Rectal smooth muscle tissue (tissue), 1 donor: ENCODE data around the gene CCDC40.
"Not testable (repeated sequence)": the region's sequence is repeated elsewhere in the genome, so short reads cannot be mapped to it uniquely, and the experiment has no call there.

Experiments
- H3K27ac ChIP-seq: one replicate; pipeline ENCODE4 v1.7.0; 2013; ENCODE audit warnings: low read depth, low read length, inconsistent platforms
- H3K27me3 ChIP-seq: one replicate; pipeline ENCODE4 v1.7.0; 2013; ENCODE audit warnings: low read length; ENCODE audit not compliant: control insufficient read depth, insufficient read depth
- H3K36me3 ChIP-seq: one replicate; pipeline ENCODE4 v1.7.0; 2013; ENCODE audit warnings: low read length; ENCODE audit not compliant: control insufficient read depth, insufficient read depth
- H3K4me1 ChIP-seq: one replicate; pipeline ENCODE4 v1.7.0; 2013; ENCODE audit warnings: low read length; ENCODE audit not compliant: control insufficient read depth, insufficient read depth
- H3K4me3 ChIP-seq: one replicate; pipeline ENCODE4 v1.7.0; 2013; ENCODE audit warnings: low read length
- H3K9ac ChIP-seq: one replicate; pipeline ENCODE4 v1.7.0; 2013; ENCODE audit warnings: low read length

Gene CCDC40

DNA sequence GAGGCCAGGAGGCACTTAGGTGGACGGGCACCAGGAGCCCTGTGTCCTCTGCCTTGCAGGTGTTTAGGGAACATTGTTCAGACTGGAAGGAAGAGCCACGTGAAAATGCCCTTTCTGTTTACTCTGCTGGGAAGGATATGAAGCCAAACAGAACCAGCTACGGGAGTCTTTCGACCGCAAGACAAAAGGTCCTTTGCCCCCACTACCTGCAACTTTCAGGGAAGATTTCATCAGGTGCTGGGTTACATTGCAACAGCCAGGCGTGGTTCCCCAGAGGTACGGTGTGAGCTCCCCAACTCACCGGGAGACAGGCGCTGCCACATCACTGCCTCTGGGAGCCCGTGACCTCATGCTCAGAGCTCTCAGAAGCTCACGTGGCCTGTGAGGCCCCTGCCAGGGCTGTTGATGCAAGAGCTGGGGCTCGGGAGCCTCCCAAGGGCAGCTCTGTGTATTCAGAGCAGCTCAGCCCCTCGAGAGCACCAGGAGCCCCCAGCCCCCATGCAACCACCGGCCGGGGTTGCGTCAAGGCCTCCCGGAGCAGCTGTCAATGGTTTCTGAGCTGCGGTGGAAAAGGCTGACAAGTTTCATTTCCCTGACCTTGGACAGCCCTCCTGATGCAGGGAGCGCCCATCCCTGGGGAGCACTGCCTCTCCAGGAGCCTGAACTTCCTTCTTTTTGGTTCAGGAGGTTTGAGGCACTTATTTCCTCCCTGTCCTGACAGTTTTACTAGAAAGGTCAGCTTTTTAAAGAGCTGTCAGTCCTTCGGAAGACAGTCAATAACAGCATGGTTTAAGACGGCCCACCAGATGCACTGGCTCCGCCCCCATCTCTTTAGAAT, 42.8 kb upstream of the CCDC40 start:
- peaks cover 16% of the 10 kb centered on the region for H3K4me1 ChIP-seq
- no peak overlapping the region for H3K27ac ChIP-seq
- H3K9ac ChIP-seq, result no peak overlapping the region

DNA sequence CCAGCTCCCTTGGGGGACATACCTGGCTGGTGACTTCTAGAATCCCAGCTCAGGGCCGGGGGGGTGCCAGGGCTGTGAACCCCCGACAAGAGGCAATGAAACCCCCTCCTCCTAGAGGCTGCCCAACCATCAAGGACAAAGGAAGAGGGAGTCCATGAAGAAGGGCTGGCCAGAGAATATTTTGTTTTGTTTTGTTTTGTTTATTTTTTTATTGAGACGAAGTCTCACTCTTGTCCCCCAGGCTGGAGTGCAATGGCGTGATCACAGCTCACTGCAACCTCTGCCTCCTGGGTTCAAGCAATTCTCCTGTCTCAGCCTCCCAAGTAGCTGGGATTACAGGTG, 42.2 kb upstream of the CCDC40 start:
- H3K9ac ChIP-seq, H3K27me3 ChIP-seq, H3K4me3 ChIP-seq, H3K27ac ChIP-seq, H3K36me3 ChIP-seq: not testable (repeated sequence)
- peaks cover 16% of the 10 kb centered on the region for H3K4me1 ChIP-seq

More for the DNA sequence above, 42.8 kb upstream of the CCDC40 start:
- no peaks in the 10 kb centered on the region for H3K27me3 ChIP-seq
- H3K4me3 ChIP-seq, result peak overlapping the region; percentile 15
- H3K36me3 ChIP-seq, result no peaks in the 10 kb centered on the region

DNA sequence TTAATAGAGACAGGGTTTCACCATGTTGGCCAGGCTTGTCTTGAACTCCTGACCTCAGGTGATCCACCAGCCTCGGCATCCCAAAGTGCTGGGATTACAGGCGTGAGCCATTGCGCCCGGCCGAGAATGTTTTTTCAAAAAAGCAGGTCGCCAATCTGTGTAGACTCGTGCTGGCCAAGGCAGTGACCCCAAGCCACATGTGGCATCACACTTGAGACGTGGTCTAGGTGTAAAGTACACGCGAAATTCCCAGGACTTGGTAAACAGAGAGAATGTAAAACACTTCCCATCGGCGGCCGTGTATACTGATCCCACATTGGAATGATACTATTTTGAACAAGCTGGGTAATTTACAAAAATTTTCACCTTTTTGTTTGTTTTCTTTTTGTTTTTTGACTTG, 41.8 kb upstream of the CCDC40 start:
- Histone ChIP-seq H3K36me3 (no peaks in the 10 kb centered on the region), H3K4me1 (peaks cover 16% of the 10 kb centered on the region), H3K27me3 (no peaks in the 10 kb centered on the region), H3K27ac (no peak overlapping the region), H3K9ac (no peak overlapping the region), H3K4me3 (no peak overlapping the region)

DNA sequence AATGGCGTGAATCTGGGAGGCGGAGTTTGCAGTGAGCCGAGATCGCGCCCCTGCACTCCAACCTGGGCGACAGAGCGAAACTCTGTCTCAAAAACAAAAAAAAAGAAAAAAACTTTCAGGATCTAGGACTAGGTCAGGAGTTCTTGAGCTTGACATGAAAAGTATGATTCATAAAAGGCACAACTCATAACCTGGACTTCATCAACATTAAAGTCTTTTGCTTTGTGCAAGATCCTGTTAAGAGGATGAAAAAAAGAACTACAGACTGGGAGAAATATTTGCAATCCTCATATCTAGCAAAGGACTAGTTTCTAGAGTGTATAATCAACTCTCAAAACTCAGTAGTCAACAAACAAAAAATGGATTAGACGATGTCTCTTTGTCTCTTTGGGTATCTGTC, 40.7 kb upstream of the CCDC40 start:
- Histone ChIP-seq H3K9ac (no peak overlapping the region), H3K4me1 (peaks cover 16% of the 10 kb centered on the region), H3K36me3 (no peaks in the 10 kb centered on the region), H3K27me3 (no peaks in the 10 kb centered on the region), H3K4me3 (no peak overlapping the region), H3K27ac (no peak overlapping the region)

DNA sequence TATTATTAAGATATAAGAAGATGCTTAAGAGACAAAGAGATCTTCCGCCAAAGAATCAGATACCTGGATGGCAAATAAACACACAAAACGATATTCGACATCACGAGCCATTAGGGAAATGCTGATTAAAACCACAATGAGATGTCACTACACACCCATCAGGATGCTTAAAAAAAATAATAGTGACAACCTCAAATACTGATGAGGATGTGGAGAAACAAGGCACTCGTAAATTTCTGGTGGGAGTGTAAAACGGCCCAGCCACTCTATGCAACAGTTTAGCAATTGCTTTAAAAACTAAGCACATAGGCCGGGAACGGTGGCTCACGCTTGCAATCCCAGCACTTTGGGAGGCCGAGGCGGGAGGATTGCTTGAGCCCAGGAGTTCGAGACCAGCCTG, 40.2 kb upstream of the CCDC40 start:
- H3K27me3 ChIP-seq, result no peaks in the 10 kb centered on the region
- peaks cover 13% of the 10 kb centered on the region for H3K4me1 ChIP-seq
- no peak overlapping the region for H3K9ac ChIP-seq
- no peak overlapping the region for H3K27ac ChIP-seq
- H3K4me3 ChIP-seq, result no peak overlapping the region
- no peaks in the 10 kb centered on the region for H3K36me3 ChIP-seq

DNA sequence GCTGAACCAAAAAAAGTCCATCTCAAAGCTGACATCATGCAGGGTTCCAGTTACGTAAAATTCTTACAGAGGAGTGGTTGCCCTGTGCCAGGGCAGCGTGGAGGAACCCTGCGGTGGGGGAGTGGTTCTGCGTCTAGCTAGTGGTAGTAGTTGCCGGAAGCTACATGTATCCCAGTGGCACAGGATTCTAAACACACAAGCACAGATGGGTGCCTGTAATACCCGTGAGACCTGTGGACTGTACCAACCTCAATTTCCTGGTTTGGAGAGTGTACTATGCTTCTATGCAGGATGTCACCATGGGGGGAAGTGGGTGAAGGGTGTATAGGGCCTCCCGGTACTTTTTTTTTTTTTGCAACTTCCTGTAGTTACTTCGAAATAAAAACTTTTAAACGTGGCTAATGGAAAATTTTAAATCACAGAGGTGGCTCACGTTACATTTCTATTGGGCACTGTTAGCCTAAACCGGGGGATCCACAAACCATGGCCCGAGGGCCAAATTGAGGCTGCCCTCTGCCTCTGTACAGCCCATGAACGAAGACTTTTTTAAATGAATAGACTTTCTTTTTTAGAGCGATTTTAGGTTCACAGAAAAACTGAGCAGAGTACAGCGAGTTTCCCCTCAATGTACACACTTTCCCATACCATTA, 39.3 kb upstream of the CCDC40 start:
- H3K4me1 ChIP-seq, result peaks cover 12% of the 10 kb centered on the region
- no peaks in the 10 kb centered on the region for H3K27me3 ChIP-seq
- no peaks in the 10 kb centered on the region for H3K36me3 ChIP-seq
- H3K4me3 ChIP-seq, result no peak overlapping the region
- no peak overlapping the region for H3K9ac ChIP-seq
- H3K27ac ChIP-seq, result no peak overlapping the region

DNA sequence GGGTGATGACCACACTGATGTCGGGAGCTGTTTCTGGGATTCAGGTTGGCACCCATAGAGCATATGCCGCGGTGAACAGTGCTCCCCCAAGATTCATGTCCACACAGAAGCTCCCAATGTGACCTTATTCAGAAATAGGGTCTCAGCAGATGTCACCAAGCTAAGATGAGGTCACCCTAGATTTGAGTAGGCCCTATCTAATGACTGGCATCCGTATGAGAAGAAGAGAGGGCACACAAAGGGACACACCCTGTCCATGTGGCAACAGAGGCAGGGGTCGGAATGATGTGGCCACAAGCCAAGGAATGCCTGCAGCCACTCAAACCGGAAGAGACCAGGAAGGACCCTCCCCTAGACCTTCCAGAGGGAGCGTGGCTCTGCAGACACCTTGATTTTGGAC, 36.3 kb upstream of the CCDC40 start:
- H3K27ac ChIP-seq, result no peak overlapping the region
- H3K9ac ChIP-seq, result no peak overlapping the region
- no peaks in the 10 kb centered on the region for H3K36me3 ChIP-seq
- no peaks in the 10 kb centered on the region for H3K27me3 ChIP-seq
- no peak overlapping the region for H3K4me3 ChIP-seq
- no peaks in the 10 kb centered on the region for H3K4me1 ChIP-seq

DNA sequence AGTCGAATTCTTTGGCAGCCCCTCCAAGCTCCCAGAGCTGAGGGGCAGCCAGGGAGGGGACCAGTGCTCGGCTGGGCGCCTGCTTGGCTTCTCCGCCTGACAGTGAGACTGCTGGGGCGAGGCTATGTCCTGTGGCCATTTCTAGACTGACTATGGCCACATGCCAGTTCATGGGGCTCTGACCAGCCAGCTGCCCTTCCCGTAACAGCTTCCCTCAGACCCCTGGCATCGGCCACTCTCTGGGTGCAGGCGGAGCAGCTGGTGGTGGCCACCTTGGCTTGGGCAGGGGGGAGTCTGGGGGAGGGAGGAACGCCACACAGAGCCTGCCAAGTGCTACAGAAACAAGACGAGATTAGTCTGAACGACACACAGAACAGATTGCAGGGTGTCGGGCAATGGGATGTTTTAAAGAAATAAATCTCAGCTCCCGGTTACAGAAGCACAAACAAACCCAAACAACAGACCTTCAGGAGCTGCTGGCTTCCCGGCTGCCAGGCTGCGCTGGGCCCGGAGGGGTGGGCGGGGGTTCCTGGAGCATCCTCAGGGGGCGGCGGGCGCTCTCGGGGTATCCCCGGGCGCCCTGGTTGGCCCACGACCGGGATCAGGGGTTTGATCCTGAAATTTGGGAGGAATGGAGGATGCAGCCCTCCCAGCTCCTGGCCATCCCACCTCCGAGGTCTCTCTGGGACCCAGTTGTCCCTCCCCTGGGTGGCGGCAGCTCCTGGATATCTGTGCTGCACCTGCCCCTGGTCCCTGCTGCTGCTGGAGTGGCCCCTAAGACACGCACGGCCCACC, 35.3 kb upstream of the CCDC40 start:
- Histone ChIP-seq H3K36me3 (no peaks in the 10 kb centered on the region), H3K4me1 (no peaks in the 10 kb centered on the region), H3K9ac (peak overlapping the region; percentile 7), H3K27me3 (no peaks in the 10 kb centered on the region), H3K4me3 (no peak overlapping the region), H3K27ac (no peak overlapping the region)

DNA sequence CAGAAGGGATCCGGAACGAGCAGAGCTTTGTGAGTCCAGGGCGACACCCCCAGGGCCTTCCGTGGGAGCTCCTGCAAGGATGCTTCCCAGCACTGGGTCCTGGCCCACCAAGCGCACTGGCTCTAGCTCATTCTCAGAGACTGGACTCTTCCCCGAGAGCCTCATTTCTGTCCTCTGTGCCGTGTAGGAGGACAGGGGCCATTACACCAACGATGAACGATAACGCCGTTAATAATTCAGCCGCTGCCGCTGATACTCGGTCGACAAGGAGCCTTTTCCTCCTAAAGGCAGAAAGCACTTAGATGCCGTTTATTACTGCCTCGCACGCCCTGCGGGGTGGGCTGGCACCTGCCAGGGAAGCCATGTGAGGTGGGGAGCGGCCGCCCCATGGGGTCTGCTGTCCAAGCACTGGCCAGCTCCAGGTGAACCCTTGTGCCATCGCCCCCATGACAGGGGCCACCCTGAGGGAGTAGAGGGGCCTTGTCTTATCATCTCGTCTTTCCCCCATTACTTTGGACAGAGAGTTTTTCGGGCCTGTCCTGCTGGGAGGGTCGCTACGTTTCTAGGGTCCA, 34.3 kb upstream of the CCDC40 start:
- Histone ChIP-seq H3K27ac (no peak overlapping the region), H3K27me3 (no peaks in the 10 kb centered on the region), H3K4me1 (no peaks in the 10 kb centered on the region), H3K9ac (no peak overlapping the region), H3K36me3 (no peaks in the 10 kb centered on the region), H3K4me3 (no peak overlapping the region)

DNA sequence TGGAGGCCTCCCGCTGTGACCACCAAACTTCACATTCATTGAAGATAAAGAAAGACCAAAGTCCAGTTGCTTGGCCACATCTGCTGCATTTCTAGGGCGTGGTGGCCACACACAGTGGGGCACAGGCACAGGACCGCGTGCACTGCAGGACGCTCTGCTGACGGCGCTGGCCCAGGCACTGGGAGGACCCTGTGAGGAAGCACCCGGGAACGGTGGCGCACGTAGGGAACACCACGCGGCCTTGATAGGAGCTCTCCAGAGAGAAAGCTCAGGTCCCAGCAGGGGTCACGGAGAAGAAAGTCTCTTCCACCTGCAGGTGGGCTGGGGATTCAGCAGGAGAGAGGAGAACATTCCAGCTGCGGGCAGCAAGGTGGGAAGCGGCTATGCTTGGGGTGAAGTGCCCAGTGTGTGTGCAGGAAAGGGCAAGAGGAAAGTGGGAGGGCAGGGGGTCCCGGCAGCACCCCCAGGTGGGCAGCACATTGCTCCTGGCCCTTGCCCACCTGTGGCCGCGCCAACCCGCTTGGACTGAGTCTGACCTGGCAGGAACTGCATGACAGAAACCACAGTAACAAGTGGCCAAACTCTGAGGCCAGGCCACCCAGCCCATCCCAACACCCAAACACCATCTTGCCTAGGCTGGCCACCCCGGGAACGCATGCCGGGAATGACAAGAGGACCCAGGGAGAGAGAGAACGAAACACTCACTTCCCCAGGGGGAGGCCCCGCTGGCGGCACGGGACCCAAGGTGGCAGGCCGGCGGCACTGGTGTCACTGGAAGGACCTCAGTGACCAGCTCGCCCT, 33.6 kb upstream of the CCDC40 start:
- Histone ChIP-seq H3K4me3 (no peak overlapping the region), H3K4me1 (no peaks in the 10 kb centered on the region), H3K27me3 (no peaks in the 10 kb centered on the region), H3K9ac (no peak overlapping the region), H3K27ac (no peak overlapping the region), H3K36me3 (no peaks in the 10 kb centered on the region)

DNA sequence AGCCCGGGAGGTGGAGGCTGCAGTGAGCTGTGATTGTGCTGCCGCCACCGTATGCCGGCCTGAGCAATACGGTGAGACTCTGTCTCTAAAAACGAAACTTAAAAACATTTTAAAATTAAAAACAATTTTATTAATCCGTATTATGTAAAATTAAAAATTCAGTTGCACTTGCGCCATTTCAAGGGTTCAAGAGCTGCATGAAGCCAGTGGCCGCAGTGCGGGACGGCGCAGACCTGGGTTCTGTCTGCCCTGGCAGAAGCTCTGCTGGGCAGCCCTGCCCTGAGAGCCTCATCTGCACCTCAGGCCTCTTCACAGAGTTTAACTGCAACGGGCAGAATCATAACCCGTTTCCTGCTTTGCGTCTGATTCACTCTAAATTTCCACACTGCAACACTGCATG, 32.5 kb upstream of the CCDC40 start:
- no peaks in the 10 kb centered on the region for H3K36me3 ChIP-seq
- H3K4me3 ChIP-seq, result no peak overlapping the region
- H3K27me3 ChIP-seq, result no peaks in the 10 kb centered on the region
- H3K4me1 ChIP-seq, result no peaks in the 10 kb centered on the region
- no peak overlapping the region for H3K9ac ChIP-seq
- H3K27ac ChIP-seq, result no peak overlapping the region
